PC-9 (cell line): ENCODE results near the gene INCA1. TPM values are rescaled to one million over a fixed set of nuclear protein-coding genes. Genes with fewer than 3 reads are reported as not detected.

ENCODE experiments used
- BruUV-seq: library from RNA; stranded (reverse); fragments of 400-500 nt; replicated peaks from 2 replicates; lab custom pipeline; 2021; lab: Mats Ljungman, UMichigan
- CTCF ChIA-PET: fragments of 300-600 bp; sonication (Branson Sonifier 250); formaldehyde crosslinking; loops from one replicate; lab custom pipeline; 2022; ENCODE audit warnings: antibody characterized with exemption; lab: Charles Lee
- POLR2A ChIA-PET: fragments of 300-600 bp; sonication (Branson Sonifier 250); formaldehyde crosslinking; loops from one replicate; lab custom pipeline; 2022; ENCODE audit warnings: antibody characterized with exemption; ENCODE audit not compliant: unreplicated experiment; lab: Charles Lee
- DNase-seq, 2 experiments: peaks; one replicate each; pipeline versions ENCODE4 v3.0.0 to v3.0.0-alpha.2; 2015 to 2022; ENCODE audit warnings: mixed read lengths in 1 of 2
- H2AFZ ChIP-seq: fragments of 200-600 bp; sonication (generic); 2 replicates; pipeline ENCODE4 v1.8.1; 2017; ENCODE audit warnings: antibody characterized with exemption
- H3F3A ChIP-seq: fragments of 200-600 bp; sonication (generic); 2 replicates; pipeline ENCODE4 v1.8.1; 2017; ENCODE audit warnings: antibody characterized with exemption, mild to moderate bottlenecking, low read depth; ENCODE audit not compliant: insufficient read depth
- H3K27ac ChIP-seq: fragments of 200-600 bp; sonication (generic); 2 replicates; pipeline ENCODE4 v1.6.1; 2016; ENCODE audit warnings: mixed run types
- H3K27me3 ChIP-seq: fragments of 200-600 bp; sonication (generic); 2 replicates; pipeline ENCODE4 v1.6.1; 2016; ENCODE audit warnings: low read depth, mixed run types; ENCODE audit not compliant: insufficient read depth
- H3K36me3 ChIP-seq: fragments of 200-600 bp; sonication (generic); 2 replicates; pipeline ENCODE4 v1.6.1; 2016; ENCODE audit warnings: low read depth, mixed run types
- H3K4me1 ChIP-seq: fragments of 200-600 bp; sonication (generic); replicated peaks from 2 replicates; pipeline ENCODE4 v1.6.1; 2016; ENCODE audit warnings: mixed run types; ENCODE audit not compliant: insufficient read depth
- H3K4me2 ChIP-seq: fragments of 200-600 bp; sonication (generic); 2 replicates; pipeline ENCODE4 v1.6.1; 2017; ENCODE audit warnings: mixed run types
- H3K4me3 ChIP-seq: fragments of 200-600 bp; sonication (generic); 2 replicates; pipeline ENCODE4 v1.6.1; 2016; ENCODE audit warnings: mixed run types
- H3K79me2 ChIP-seq: fragments of 200-600 bp; sonication (generic); 2 replicates; pipeline ENCODE4 v1.6.1; 2017; ENCODE audit warnings: low read depth, mixed run types
- H3K9me2 ChIP-seq: fragments of 200-600 bp; sonication (generic); 2 replicates; pipeline ENCODE4 v1.8.1; 2017; ENCODE audit warnings: mild to moderate bottlenecking; ENCODE audit not compliant: insufficient read depth
- H3K9me3 ChIP-seq: fragments of 200-600 bp; sonication (generic); 2 replicates; pipeline ENCODE4 v1.8.1; 2016; ENCODE audit warnings: low read depth; ENCODE audit not compliant: insufficient read depth
- H4K20me1 ChIP-seq: fragments of 200-600 bp; sonication (generic); 2 replicates; pipeline ENCODE4 v1.8.1; 2017; ENCODE audit not compliant: insufficient read depth
- EZH2 ChIP-seq: fragments of 200-600 bp; sonication (generic); IDR thresholded peaks from 2 replicates; pipeline ENCODE4 v1.8.0; 2017; ENCODE audit warnings: antibody characterized with exemption, low read depth
- intact Hi-C: fragments of 100-400 bp; cut with micrococcal nuclease; formaldehyde crosslinking; loops from one replicate; pipeline ENCODE4 v1.10.0; 2022; ENCODE audit not compliant: unreplicated experiment
- total RNA-seq: library from RNA; stranded (reverse); gene quantifications from 2 replicates; pipeline ENCODE4 v1.2.3, GENCODE V29; 2021
- TF ChIP-seq, protein P1 (sequence below): fragments of 200-600 bp; sonication (generic); conservative IDR thresholded peaks from 2 replicates; pipeline ENCODE4 v1.6.1; 2017; ENCODE audit warnings: mixed run types, antibody characterized with exemption, mild to moderate bottlenecking, moderate library complexity

Gene INCA1
- total RNA-seq, 1 experiment from 2014 or later, result 2.9 TPM

- H3K36me3 ChIP-seq, result no peaks in the 10 kb centered on the region; the same call in 1 of the 2 replicates
- H3K79me2 ChIP-seq, result peaks cover 34% of the 10 kb centered on the region
- CTCF ChIA-PET, result no interaction called here
Observed at GRCh38 chr17:4972752-4973151, 24.6 kb downstream of the INCA1 start.

GRCh38 chr17:4972322-4972721 lies 25.0 kb downstream of the INCA1 start:
- H3K79me2 ChIP-seq, result peaks cover 34% of the 10 kb centered on the region
- H3K4me2 ChIP-seq, result no peak overlapping the region
- intact Hi-C loops, result no loop called here
- no peak overlapping the region for H3K27ac ChIP-seq
- no peak for TF ChIP-seq EZH2
- TF ChIP-seq, protein P1, sequence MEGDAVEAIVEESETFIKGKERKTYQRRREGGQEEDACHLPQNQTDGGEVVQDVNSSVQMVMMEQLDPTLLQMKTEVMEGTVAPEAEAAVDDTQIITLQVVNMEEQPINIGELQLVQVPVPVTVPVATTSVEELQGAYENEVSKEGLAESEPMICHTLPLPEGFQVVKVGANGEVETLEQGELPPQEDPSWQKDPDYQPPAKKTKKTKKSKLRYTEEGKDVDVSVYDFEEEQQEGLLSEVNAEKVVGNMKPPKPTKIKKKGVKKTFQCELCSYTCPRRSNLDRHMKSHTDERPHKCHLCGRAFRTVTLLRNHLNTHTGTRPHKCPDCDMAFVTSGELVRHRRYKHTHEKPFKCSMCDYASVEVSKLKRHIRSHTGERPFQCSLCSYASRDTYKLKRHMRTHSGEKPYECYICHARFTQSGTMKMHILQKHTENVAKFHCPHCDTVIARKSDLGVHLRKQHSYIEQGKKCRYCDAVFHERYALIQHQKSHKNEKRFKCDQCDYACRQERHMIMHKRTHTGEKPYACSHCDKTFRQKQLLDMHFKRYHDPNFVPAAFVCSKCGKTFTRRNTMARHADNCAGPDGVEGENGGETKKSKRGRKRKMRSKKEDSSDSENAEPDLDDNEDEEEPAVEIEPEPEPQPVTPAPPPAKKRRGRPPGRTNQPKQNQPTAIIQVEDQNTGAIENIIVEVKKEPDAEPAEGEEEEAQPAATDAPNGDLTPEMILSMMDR, result no peak
- no peaks in the 10 kb centered on the region for H4K20me1 ChIP-seq
- H3K27me3 ChIP-seq, result no peaks in the 10 kb centered on the region
- POLR2A ChIA-PET, result no interaction called here
- no peaks in the 10 kb centered on the region; the same call in 1 of the 2 replicates for H3K36me3 ChIP-seq
- no peaks in the 10 kb centered on the region for H3K9me3 ChIP-seq
- H3K4me1 ChIP-seq, result peaks cover 11% of the 10 kb centered on the region
- CTCF ChIA-PET, result no interaction called here
- BruUV-seq, result no TSS peak
- DNase-seq, result no peak
- no peak overlapping the region for H3K4me3 ChIP-seq
- H3F3A ChIP-seq, result peaks cover 30% of the 10 kb centered on the region; the same call in 1 of the 2 replicates
- H3K9me2 ChIP-seq, result no peaks in the 10 kb centered on the region
- no peak overlapping the region for H2AFZ ChIP-seq

More at GRCh38 chr17:4972752-4973151, 24.6 kb downstream of the INCA1 start:
- Histone ChIP-seq H3K27ac (no peak overlapping the region), H3K4me2 (no peak overlapping the region), H3K27me3 (no peaks in the 10 kb centered on the region), H2AFZ (no peak overlapping the region), H3K4me1 (peaks cover 11% of the 10 kb centered on the region), H3F3A (peaks cover 30% of the 10 kb centered on the region; the same call in 1 of the 2 replicates), H3K4me3 (no peak overlapping the region), H3K9me3 (no peaks in the 10 kb centered on the region), H4K20me1 (no peaks in the 10 kb centered on the region), H3K9me2 (no peaks in the 10 kb centered on the region)
- DNase-seq, result no peak
- BruUV-seq, result no TSS peak
- POLR2A ChIA-PET, result interaction anchor here (0.7 kb wide), 1 partner anchor 311 kb away, joined by 6 read pairs; no protein-coding TSS in a partner anchor
- intact Hi-C loops, result no loop called here
- TF ChIP-seq, protein P1, result no peak
- no peak for TF ChIP-seq EZH2

- Histone ChIP-seq H3K4me1 (peaks cover 11% of the 10 kb centered on the region), H3K9me2 (no peaks in the 10 kb centered on the region), H3K4me3 (no peak overlapping the region), H4K20me1 (no peaks in the 10 kb centered on the region), H3K79me2 (peaks cover 34% of the 10 kb centered on the region), H3K27ac (no peak overlapping the region), H3K36me3 (no peaks in the 10 kb centered on the region; the same call in 1 of the 2 replicates), H3K4me2 (no peak overlapping the region), H3K27me3 (no peaks in the 10 kb centered on the region), H2AFZ (no peak overlapping the region), H3K9me3 (no peaks in the 10 kb centered on the region), H3F3A (peaks cover 33% of the 10 kb centered on the region)
- ChIA-PET CTCF (no interaction called here), POLR2A (no interaction called here)
- no peak for DNase-seq
- BruUV-seq, result no TSS peak
- TF ChIP-seq, protein P1, result no peak
- no peak for TF ChIP-seq EZH2
- intact Hi-C loops, result no loop called here
Observed at GRCh38 chr17:4971826-4972225, 25.5 kb downstream of the INCA1 start.
